ENCODE data around the gene ARHGAP26. TPM values are rescaled to one million over a fixed set of nuclear protein-coding genes. Genes with fewer than 3 reads are reported as not detected.
"Not testable (repeated sequence)": the region's sequence is repeated elsewhere in the genome, so short reads cannot be mapped to it uniquely, and the experiment has no call there.

The ARHGAP26 gene
- total RNA-seq, 1 donor from 2014 or later: 7.4 TPM

DNA sequence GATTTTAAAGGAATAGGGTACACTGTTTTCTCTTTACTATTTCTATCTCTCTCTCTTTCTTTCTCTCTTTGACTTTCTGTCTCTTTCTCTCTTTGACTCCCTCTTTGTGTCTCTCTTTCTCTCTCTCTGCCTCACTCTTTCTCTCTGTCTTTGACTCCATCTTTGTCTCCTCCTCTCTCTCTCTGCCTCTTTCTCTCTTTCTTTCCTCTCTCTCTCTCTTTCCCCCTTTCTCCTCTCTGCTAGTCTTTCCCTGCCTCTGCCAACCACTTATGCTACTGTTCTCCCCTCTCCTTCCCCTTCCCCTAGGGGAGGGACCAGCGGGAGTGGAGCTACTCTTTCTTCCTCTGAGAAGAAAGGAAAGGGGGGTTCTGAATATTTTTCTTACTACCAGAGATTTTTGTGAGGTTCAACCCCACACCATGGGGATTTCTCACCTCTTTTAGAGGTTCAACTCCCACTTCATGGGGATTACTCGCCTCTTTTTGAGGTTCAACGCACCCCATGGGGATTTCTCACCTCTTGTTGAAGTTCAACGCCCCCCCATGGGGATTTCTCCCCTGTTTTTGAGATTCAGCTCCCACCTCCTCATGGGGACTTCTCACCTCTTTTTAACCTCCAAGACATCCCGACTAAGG lies 323.4 kb downstream of the ARHGAP26 start:
- no peak for ATAC-seq

DNA sequence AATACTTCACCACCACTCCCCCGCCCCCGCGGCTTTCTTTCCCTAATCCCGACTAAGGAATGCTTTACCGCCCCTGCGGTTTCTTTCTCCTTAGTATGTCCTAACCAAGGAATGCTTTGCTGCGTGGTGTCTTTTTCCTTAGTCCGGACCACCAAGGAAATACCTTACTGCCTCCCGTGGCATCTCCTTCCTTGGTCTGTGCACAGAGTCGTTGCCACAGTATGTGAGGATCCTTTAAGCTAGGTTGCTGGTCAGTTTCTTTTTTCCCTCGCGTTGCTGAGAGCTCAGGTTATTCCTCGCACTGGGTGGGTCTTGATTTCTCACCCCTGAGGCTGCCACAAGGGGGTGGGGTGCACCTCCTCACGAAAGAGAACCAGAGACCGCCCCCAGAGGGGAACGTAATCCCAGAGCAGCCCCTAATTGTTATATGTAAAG lies 323.9 kb downstream of the ARHGAP26 start:
- no peak for ATAC-seq

More for the DNA sequence above, 323.4 kb downstream of the ARHGAP26 start:
- DNase-seq (ENCODE audit: low spot score): no peak

DNA sequence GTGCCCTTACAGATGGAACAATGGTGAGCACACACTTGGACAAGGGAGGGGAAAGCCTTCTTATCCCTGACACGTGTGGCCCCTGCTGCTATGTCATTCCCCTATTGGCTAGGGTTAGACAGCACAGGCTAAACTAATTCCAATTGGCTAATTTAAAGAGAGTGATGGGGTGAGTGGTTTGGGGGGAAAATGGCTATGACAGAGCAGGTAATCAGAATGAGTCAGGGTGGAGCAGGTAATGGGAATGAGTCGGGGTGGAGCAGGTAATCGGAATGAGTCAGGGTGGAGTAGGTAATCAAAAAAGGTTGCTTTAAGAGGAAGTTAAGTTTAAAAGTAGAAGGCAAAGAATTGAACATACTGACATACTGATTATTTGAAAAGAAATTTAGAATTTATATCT lies 324.4 kb downstream of the ARHGAP26 start:
- not testable (repeated sequence) for ATAC-seq; DNase-seq (ENCODE audit: low spot score)

More for the DNA sequence above, 323.9 kb downstream of the ARHGAP26 start:
- DNase-seq (ENCODE audit: low spot score): no peak

DNA sequence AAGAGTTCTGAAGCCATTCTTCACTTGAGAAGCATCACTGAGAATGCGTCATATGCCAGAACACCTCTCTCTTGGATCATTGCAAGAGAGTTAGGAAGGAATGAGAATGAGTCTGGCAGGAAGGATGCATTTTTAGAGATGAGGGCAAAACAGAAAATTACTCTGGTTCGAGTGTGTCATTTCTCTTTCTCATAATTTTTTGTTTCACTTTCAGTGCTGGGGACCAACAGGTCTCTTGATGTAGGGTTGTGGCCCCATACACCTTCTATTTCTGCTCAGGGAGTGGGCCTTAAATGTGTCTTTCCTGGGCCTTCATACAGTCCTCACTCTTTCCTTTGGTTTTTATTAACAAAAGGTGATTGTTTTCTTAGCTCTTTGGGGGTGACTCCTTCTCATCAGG lies 330.9 kb downstream of the ARHGAP26 start:
- no peak for ATAC-seq
- DNase-seq (ENCODE audit: low spot score): no peak

DNA sequence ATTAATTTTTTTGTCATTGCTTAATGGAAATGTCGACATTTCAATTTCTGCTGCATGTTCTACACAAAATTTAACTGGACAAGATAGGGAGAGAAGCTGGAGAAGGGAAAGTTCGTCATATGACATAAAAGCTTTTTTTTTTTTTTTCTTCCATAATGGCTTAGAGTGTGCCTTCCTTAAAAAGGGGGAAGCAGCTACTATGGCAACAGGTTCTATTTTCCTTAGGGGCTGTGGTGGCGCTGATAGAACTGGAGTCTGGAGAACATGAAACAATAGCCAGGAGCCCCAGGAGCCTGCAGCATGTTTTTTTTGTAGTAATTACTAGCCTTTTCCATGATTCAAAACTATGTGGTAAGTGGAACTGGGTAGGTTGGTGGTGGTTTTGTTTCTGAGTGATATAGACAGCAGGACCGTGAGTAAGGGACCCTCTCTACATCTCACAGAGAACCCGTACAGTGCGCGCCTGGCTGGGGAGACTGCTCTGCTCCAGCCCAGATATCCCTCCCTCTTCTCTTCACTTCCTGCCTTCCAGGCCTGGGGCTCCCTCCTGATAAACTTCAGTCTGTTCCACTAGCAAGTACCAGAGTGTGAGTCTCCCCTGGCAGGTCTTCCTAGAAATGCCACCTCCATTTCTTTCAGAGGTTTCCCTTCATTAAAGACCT lies 331.7 kb downstream of the ARHGAP26 start:
- DNase-seq (ENCODE audit: low spot score) (no peak), ATAC-seq (peak; percentile 23)

DNA sequence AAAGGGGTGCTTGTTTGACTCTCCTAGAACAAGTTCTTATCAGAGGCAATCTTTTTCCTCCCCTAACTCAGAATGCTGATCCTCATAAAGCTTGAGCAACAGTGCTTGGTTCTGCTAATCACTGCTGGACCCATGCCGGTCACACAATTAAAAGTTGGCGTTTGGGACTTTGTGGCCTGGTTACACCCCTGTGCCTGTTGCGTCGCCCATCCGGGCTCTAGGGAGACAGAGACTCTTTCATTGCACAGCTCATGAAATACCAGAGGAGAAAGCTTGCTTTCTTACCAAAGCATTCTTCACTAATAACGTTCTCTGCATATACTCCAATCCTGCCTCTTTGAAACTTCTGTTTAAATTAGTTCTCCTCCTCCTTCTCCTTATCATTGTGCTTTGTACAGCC lies 332.2 kb downstream of the ARHGAP26 start:
- DNase-seq (ENCODE audit: low spot score) (no peak), ATAC-seq (no peak)

DNA sequence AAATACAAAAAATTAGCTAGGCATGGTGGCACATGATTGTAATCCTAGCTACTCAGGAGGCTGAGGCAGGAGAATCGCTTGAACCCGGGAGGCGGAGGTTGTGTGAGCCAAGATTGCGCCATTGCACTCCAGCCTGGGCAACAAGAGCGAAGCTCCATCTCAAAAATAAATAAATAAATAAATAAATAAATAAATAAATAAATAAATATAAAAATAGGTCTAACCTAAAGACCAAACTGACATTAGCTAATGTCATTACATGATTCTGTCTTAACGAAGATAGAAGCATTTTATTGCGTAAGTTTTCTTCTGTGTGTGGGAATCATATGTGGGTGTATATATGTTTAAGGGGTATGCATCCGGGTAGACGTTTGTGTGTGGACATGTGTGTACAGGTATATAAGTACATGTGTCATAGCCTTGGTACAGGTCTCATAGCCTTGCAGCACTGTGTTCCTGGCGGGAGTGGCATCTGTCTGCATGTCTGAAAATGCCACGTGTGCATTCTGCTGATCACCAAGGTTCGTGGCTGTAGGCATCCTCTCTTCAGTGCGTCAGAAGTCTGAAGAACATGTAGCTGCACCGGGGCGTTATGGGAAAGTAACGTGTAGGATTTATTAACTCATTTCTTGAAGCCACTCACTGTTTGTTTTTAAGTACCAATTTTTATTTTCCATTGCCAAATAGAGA lies 335.2 kb downstream of the ARHGAP26 start:
- no peak for ATAC-seq
- DNase-seq (ENCODE audit: low spot score): no peak

DNA sequence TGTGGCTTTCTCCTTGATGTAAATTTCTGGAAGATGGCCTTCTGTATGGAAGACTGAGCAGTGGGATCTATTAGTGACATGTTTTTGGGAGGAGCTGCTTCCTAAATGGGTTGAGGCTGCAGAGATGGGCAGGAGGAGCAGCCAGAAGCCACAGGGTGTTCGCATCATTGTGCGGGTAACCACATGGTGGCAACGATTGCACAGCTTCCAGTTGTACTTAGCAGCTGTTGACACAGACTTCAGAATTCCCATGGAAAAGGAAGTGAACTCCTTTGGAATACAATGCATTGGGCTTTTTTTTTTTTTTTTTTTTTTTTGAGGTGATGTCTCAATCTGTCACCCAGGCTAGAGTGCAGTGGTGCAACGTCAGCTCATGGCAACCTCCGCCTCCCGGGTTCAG lies 336.0 kb downstream of the ARHGAP26 start:
- DNase-seq (ENCODE audit: low spot score) (peak; percentile 62), ATAC-seq (peak; percentile 84)

DNA sequence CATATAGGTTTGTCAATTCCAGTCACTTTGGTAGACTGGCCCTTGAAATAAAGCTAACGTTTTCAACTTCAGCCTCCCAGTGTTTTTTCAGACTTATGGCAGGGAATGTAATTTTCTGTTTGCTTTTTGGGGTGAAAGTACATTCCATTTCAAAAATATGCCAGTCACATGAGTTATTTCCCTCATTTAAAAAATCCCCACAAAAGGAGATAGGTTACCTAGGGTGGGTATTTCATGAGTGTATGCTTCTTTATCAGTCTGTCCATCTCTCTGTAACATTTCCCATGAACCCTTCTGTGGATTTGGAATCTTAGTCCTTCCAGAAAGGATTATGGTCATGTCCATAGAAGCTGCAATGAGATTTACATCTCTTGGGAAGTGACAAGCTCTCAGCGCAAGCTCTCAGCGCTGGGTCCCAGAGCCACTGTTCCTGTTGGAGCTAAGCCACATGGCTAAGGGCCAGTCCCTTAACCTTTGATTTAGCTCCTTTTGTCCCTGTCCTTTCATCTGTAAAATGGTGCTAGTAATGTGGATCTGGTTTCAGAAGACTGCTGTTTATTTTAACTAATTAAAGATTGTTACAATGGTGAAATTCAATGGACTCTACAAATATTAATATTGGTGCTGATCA lies 338.4 kb downstream of the ARHGAP26 start:
- DNase-seq (ENCODE audit: low spot score) (peak; percentile 85), ATAC-seq (peak; percentile 82)

DNA sequence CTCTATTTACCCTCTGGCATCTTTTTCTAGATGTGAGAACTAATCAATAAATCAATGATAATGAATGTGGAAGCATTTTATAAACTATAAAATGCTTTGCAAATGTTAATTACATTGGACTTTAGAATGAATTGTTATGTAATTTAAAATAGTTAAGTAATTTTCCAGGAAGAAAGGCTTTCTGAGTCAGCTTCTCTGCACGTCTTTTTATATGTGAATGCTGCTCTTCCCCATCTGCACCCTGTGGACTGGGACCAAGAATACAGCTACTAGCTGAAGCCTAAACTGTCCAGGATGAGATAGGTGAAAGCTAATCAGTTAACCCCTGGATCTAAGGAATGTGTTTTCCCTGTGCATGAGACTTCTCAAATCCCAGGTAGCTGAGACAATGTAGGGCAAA lies 340.4 kb downstream of the ARHGAP26 start:
- no peak for ATAC-seq
- no peak for DNase-seq (ENCODE audit: low spot score)

DNA sequence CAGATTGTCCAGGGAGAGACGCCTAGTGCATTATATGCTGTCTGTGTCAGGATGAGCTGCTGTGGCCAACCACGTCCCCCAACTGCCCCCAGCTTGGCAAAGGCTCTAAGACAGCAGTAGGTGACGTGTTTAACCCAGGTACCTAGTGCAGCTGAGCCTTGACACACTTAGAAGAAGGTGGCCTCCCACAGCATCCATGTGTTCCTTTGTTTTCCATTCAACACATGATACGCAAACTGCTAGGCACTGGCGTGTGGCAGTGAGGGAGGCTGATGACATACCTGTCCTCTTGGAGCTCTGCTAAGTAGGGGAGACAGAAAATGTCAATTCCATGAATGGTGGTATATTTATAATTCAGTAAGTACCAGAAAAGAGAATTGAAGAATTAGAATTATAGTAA lies 341.6 kb downstream of the ARHGAP26 start:
- no peak for DNase-seq (ENCODE audit: low spot score)
- ATAC-seq: no peak

DNA sequence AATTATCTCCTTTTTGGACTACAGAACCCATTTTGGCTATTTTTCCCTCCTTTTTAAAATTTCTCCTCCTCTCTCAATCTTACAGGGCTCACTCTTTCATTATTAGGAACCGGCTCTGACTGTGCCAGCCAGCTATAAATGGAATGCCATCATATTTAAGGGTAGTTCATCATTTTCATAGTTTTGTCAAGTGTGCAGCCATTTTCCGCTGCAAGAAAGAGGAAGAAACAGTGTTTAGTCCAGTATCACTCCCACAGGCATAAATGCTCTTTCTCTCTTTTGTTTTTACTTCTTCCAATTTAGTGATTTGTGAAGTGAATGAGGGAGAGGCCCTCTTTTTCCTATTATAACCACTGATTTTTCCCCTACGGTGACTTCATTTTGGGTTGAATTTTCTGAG lies 343.3 kb downstream of the ARHGAP26 start:
- DNase-seq (ENCODE audit: low spot score) (no peak), ATAC-seq (no peak)

DNA sequence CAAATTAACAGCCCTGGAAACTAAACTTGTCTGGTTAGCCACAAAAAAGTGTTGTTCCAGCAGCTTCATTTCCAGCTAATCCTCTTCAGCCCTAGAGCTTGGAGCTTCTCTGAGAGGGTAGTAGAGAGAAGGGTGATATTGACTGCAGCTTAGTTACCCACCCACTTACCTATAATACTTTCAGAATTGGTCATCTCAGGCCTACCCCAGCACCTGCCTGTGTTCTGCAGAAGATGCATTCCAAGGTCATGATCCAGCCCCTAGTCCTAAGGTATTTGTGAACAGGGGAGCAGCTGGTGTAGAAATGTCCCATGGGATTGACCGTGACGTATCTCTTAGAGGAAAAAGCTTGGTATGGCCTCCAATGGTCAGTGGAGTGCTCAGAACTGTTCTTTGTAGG lies 344.3 kb downstream of the ARHGAP26 start:
- DNase-seq (ENCODE audit: low spot score): no peak
- ATAC-seq: no peak

DNA sequence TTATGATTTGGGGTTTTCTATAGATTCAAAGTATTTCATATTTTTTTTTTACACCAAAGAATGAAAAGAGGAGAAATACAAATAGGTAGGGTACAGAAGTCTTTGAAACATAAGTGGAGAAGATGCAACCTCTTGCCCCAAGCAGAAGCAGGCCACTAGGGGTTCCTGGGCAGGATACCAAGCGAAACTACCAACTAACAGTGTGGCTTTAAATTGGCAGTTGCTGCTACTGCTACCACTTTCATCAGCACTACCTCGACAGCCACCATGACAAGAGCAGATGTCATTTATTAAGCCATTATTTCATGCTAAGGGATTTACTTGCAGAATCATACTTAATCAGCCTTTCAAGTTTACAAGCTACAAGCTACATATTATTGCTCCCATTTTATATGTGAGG lies 345.2 kb downstream of the ARHGAP26 start:
- no peak for DNase-seq (ENCODE audit: low spot score)
- ATAC-seq: no peak

DNA sequence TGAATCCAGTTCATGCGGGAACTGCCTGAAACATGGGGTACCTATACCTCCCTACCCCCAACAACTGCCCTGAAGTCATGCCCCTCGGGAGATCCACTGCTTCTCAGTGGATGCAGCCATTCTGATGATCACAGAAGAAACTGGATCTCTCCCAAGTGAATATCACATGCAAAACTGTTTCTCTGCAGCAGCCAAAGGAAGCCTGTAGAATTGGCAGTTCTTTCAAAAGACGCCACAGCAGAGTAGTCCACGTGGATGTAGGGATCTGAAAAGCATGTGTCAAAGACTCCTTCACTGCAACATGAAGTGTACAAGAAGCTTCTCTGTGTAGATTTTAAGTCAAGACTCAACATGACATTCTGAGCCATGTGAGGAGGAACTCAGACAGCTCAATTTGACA lies 346.6 kb downstream of the ARHGAP26 start:
- DNase-seq (ENCODE audit: low spot score): no peak
- no peak for ATAC-seq

DNA sequence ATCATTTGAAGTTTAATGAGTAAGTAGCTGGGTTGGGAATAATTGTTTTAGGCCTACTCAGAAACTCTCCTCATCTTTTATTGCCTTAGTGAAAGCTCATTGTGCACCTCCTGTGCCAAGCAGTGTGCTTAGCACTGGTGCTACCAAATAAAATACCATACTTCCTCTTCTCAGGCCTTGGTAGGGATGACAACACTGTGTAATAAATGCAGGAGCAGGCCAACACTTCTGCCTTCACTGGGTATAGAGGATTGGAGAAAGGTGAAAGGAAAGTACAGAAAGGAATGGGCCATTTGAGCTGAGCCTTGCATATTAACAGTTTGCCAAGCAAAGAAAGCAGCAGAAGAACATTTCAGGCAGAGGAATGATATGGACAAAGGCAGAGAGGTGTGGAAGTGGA lies 347.6 kb downstream of the ARHGAP26 start:
- no peak for ATAC-seq
- no peak for DNase-seq (ENCODE audit: low spot score)

DNA sequence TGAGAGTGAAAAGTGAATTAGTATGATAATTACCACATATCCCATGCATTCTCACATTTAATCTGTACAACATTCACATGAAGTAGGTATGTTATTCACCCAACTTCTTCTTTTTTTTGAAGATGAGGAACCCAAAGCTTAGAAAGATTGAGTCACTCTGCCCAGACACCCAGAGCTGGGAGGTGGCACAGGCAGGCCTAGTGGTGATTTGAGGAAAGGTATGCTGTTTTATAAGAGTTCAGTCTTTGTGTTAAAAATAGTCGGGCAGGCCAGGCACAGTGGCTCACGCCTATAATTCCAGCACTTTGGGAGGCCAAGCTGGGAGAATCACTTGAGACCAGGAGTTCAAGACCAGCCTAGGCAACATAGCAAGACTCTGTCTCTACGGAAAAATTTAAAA lies 348.0 kb downstream of the ARHGAP26 start:
- DNase-seq (ENCODE audit: low spot score) (no peak), ATAC-seq (no peak)

DNA sequence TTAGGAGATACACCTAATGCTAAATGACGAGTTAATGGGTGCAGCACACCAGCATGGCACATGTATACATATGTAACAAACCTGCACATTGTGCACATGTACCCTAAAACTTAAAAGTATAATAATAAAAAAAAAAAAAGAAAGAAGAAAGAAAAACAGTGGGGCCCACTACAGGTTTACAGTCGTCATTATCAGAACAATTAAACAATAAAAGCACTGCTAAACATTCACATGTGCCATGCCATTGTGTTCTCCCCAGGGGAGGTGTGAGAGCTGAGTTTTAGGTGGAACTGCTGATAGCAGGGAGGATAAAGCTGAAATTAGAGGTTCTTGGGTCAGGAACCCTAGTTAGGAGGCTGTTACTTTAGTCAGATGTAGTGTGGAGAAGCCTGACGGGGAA lies 348.6 kb downstream of the ARHGAP26 start:
- not testable (repeated sequence) for DNase-seq (ENCODE audit: low spot score); ATAC-seq

DNA sequence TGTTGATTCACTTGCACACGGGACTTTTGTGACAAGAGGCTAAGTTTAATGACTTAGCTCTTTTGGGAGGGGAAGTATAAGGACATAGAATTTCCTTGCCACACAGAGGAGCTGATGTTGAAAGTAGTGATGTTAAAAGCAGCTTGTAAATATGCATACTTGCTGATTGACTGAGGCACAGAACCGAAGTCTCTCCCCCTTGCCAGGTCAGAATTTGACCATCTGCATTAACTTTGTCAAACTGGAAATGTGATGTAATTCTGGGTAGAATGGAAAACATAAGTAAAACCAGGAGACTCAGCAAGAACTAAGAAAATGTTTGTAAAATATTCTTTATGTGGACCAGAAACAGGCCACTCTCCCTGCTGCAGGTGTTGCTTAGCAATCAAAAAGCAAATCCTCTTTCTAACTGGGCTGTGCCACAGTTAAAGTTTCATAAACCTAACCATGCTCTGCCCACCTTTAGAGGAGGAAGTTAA lies 349.2 kb downstream of the ARHGAP26 start:
- no peak for DNase-seq (ENCODE audit: low spot score)

DNA sequence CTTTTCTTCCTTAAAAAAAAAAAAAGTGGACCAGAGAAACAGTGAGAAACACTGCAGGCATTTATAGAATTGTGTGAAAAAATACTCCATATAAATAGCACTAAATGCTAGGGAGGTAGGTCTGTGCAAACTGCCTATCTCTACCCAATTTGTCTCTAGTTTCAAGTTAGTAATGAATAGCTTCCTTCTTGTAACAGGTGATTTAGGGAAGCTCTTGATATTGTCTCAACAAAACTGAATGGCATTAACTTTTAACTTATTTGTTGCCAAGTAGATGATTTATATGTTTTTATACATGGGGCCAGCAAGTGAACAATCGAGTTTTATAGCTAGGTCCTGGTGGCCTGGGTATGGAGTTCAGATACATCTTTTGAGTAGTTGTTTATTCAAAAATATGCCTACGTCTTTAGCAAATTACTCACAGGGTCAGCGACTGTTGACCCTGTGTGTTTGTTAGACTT lies 349.7 kb downstream of the ARHGAP26 start:
- ATAC-seq: no peak
- DNase-seq (ENCODE audit: low spot score): no peak

More for the DNA sequence above, 349.2 kb downstream of the ARHGAP26 start:
- no peak for ATAC-seq

DNA sequence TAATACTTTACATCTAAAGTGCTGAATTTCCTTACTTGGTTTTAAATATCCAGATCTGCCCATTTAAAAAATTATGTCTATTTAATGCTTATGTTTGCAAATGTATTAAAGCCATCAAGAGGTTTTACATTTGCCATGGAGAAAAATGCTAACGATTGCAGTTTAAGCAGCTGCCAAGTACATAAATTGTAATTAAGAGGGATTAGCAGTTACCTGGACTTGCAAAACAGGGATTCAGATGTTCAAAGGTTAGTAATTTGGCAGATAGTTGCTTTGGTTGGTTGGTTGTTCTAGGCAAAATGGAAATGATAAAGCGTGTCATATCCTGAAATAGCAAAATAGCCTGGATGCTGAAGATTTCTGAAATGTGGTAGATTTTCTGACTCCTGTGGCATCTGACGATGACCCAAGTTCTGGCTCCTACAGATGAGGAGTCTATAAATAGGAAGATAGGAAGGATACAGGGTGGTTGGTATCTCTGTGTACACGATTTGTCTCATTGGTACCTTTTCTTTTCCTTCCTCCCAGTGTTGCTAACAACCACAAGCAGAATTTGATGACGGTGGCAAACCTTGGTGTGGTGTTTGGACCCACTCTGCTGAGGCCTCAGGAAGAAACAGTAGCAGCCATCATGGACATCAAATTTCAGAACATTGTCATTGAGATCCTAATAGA lies 350.4 kb downstream of the ARHGAP26 start:
- peak; percentile 42 for ATAC-seq
- DNase-seq (ENCODE audit: low spot score): no peak
